ENCODE data around the gene SLC6A3.

DNA sequence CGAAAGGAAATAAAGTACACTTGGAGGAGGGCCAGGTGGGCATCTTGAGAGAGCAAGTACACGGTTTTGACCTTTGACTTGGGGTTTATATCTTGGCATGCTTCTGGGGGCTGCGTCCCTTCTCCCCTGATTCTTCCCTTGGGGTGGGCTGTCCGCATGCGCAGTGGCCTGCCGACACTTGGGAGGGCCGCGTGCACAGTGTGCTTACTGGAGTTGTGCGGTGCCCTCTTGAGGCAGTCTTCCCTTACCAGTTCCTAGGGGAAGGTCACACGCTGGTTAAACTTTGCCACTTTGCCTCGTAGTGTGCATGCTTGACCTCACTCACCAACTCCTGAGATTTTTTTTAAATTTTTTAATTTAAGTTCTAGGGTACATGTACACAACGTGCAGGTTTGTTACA is 96.0 kb downstream of the SLC6A3 start:
- no peak for TF ChIP-seq HDAC6 (IDR thresholded peaks at IDR 0.05; ENCODE audit: low read depth, low read length)
- TF ChIP-seq XRCC5 (IDR thresholded peaks at IDR 0.05; ENCODE audit: low read depth, low read length), result no peak
